ENCODE results near the gene CXCR6.

CXCR6 gene

DNA sequence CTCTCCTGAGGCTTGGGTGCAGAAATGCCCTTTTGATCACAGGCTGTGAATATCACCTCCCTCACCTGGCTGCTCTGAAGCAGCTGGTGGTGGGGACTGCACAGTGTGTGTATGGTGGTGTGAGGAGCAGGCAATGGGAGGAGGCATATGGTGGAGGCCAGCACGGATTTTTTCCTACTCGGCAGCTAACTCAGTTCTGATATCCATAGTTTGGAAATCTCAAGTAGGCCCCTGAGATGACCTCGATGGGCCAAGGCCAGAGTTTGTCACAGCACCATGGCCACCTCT lies 21.3 kb upstream of the CXCR6 start:
- TF ChIP-seq CTCF (IDR thresholded peaks at IDR 0.05; ENCODE audit: low read depth, low read length, poor library complexity, severe bottlenecking) (no peak), EZH2phosphoT487 (IDR thresholded peaks at IDR 0.05; ENCODE audit: borderline replicate concordance, low read length) (no peak)

DNA sequence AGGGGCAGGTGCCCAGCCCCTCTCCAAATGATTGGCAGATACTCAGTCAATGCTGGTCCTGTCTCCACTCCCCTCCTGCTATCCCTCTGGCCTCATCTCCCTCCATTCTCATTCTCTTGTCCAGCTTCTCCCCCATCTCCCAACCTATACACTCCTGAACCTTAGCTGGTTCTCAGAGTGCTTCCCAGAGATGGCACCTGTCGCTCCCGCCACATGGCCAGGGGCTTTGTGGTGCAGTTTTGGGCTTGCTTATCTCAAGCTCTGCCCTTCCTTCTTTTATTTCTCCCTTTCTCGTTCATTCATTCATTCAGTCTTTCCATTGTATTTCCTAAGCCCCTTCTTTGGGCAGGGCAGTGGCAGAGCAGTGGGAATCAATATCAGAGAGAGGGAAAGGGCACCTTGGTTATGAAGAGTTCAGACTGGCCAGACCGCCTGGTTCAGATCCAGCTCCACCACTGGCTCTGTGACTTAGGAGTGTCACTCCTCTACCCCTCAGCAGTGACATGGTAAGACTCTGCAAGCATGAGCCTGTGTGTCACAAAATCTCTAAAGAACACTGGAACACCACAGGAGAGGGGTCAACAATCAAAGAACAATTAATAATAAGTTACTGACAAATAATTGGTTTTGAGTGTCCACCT lies 20.2 kb upstream of the CXCR6 start:
- no peaks in the 10 kb centered on the region for H3F3A ChIP-seq (ENCODE audit: control insufficient read depth, insufficient read depth)
- H3K36me3 ChIP-seq (ENCODE audit: control insufficient read depth, low read length), result peaks cover 25% of the 10 kb centered on the region
- no peaks in the 10 kb centered on the region for H4K20me1 ChIP-seq (ENCODE audit: control insufficient read depth, insufficient read depth, low read depth, low read length)
- no peaks in the 10 kb centered on the region for H3K9me2 ChIP-seq (replicated peaks; ENCODE audit: control insufficient read depth, low read length)
- H3K27me3 ChIP-seq (ENCODE audit: control insufficient read depth, low read length), result no peaks in the 10 kb centered on the region
- H3K4me2 ChIP-seq (ENCODE audit: low read length), result no peak overlapping the region
- H3K79me2 ChIP-seq (ENCODE audit: control insufficient read depth, low read length), result no peaks in the 10 kb centered on the region
- no peaks in the 10 kb centered on the region for H3K4me1 ChIP-seq (ENCODE audit: control insufficient read depth, low read length)
- no peaks in the 10 kb centered on the region for H3K9me3 ChIP-seq (ENCODE audit: control insufficient read depth, insufficient read depth, low read length)
- no peak overlapping the region for H3K4me3 ChIP-seq (ENCODE audit: low read length)
- TF ChIP-seq EZH2phosphoT487 (IDR thresholded peaks at IDR 0.05; ENCODE audit: borderline replicate concordance, low read length) (no peak), CTCF (IDR thresholded peaks at IDR 0.05; ENCODE audit: low read depth, low read length, poor library complexity, severe bottlenecking) (no peak)
- no peak overlapping the region for H3K27ac ChIP-seq (ENCODE audit: low read depth, low read length)

More for the DNA sequence above, 21.3 kb upstream of the CXCR6 start:
- Histone ChIP-seq H4K20me1 (ENCODE audit: control insufficient read depth, insufficient read depth, low read depth, low read length) (no peaks in the 10 kb centered on the region), H3K79me2 (ENCODE audit: control insufficient read depth, low read length) (no peaks in the 10 kb centered on the region), H3K9me3 (ENCODE audit: control insufficient read depth, insufficient read depth, low read length) (no peaks in the 10 kb centered on the region), H3K36me3 (ENCODE audit: control insufficient read depth, low read length) (peaks cover 16% of the 10 kb centered on the region), H3K9me2 (replicated peaks; ENCODE audit: control insufficient read depth, low read length) (no peaks in the 10 kb centered on the region), H3K4me3 (ENCODE audit: low read length) (no peak overlapping the region), H3K4me1 (ENCODE audit: control insufficient read depth, low read length) (no peaks in the 10 kb centered on the region), H3K4me2 (ENCODE audit: low read length) (no peak overlapping the region), H3F3A (ENCODE audit: control insufficient read depth, insufficient read depth) (no peaks in the 10 kb centered on the region), H3K27ac (ENCODE audit: low read depth, low read length) (no peak overlapping the region), H3K27me3 (ENCODE audit: control insufficient read depth, low read length) (no peaks in the 10 kb centered on the region)

DNA sequence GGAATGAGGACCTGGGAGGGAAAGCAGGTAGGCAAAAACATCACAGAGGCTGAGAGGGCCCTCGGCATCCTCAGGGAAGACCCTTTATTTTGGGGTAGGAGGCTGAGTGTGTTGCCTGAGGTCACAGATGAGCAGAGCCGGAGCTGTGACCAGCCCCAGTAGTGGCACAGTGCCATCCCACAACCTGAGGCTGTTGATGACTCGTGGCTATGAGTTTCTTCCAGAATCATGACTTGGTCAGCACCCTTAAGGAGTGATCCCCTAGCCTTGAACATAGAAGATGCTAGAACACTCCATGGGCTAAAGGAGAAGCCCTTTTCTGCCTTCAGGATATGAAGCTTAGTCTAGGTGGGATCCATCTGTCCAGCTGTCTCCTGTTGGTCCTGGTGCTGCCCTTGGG lies 19.5 kb upstream of the CXCR6 start:
- H3K4me1 ChIP-seq (ENCODE audit: control insufficient read depth, low read length), result no peaks in the 10 kb centered on the region
- no peaks in the 10 kb centered on the region for H3K79me2 ChIP-seq (ENCODE audit: control insufficient read depth, low read length)
- no peaks in the 10 kb centered on the region for H3F3A ChIP-seq (ENCODE audit: control insufficient read depth, insufficient read depth)
- H3K36me3 ChIP-seq (ENCODE audit: control insufficient read depth, low read length), result peaks cover 32% of the 10 kb centered on the region
- no peaks in the 10 kb centered on the region for H3K27me3 ChIP-seq (ENCODE audit: control insufficient read depth, low read length)
- TF ChIP-seq CTCF (IDR thresholded peaks at IDR 0.05; ENCODE audit: low read depth, low read length, poor library complexity, severe bottlenecking) (no peak), EZH2phosphoT487 (IDR thresholded peaks at IDR 0.05; ENCODE audit: borderline replicate concordance, low read length) (no peak)
- H3K27ac ChIP-seq (ENCODE audit: low read depth, low read length), result no peak overlapping the region
- no peaks in the 10 kb centered on the region for H4K20me1 ChIP-seq (ENCODE audit: control insufficient read depth, insufficient read depth, low read depth, low read length)
- no peak overlapping the region for H3K4me3 ChIP-seq (ENCODE audit: low read length)
- no peaks in the 10 kb centered on the region for H3K9me2 ChIP-seq (replicated peaks; ENCODE audit: control insufficient read depth, low read length)
- no peaks in the 10 kb centered on the region for H3K9me3 ChIP-seq (ENCODE audit: control insufficient read depth, insufficient read depth, low read length)
- no peak overlapping the region for H3K4me2 ChIP-seq (ENCODE audit: low read length)

Measured in DOHH2 (cell line).